MM.1S (cell line): ENCODE results near the gene STEEP1.

Experiments used
- CTCF ChIP-seq: fragments of 300-600 bp; sonication (generic); IDR thresholded peaks from 2 replicates; pipeline ENCODE4 v1.5.1; 2016; ENCODE audit warnings: antibody characterized with exemption, low read length, mixed read lengths
- EZH2 ChIP-seq: fragments of 300-600 bp; sonication (generic); optimal IDR thresholded peaks from 2 replicates; pipeline ENCODE3; 2017; ENCODE audit warnings: low read depth, mild to moderate bottlenecking, antibody characterized with exemption, low read length, mixed read lengths
- EZH2phosphoT487 ChIP-seq: fragments of 300-600 bp; sonication (generic); IDR thresholded peaks from 2 replicates; pipeline ENCODE4 v1.6.1; 2018; ENCODE audit warnings: antibody characterized with exemption, low read length

GRCh38 chrX:119501511-119502148 is 63.6 kb downstream of the STEEP1 start:
- no peak for TF ChIP-seq CTCF
- TF ChIP-seq EZH2: no peak
- TF ChIP-seq EZH2phosphoT487: no peak
